Epithelial cell of esophagus (primary cell): ENCODE measurements around the gene MTCH1.
A peak's percentile ranks its signal among the peaks of the same experiment; 100 is the strongest.

ENCODE experiments used
- DNase-seq: peaks from one replicate; pipeline ENCODE4 v3.0.0; 2010; ENCODE audit warnings: low read depth
- H3K4me3 ChIP-seq: 2 replicates; pipeline ENCODE4 v1.5.1; 2011; ENCODE audit warnings: mild to moderate bottlenecking, low read length, control low read depth
- TF ChIP-seq, protein P1 (sequence below): IDR thresholded peaks from 2 replicates; pipeline ENCODE4 v1.5.1; 2011; ENCODE audit warnings: low read depth, mild to moderate bottlenecking, low read length, control low read depth, inconsistent platforms; ENCODE audit not compliant: insufficient read depth; ENCODE audit errors: missing control alignments

The MTCH1 gene

GRCh38 chr6:36969240-36969691 is 16.7 kb downstream of the MTCH1 start:
- H3K4me3 ChIP-seq: no peak overlapping the region
- TF ChIP-seq, protein P1, sequence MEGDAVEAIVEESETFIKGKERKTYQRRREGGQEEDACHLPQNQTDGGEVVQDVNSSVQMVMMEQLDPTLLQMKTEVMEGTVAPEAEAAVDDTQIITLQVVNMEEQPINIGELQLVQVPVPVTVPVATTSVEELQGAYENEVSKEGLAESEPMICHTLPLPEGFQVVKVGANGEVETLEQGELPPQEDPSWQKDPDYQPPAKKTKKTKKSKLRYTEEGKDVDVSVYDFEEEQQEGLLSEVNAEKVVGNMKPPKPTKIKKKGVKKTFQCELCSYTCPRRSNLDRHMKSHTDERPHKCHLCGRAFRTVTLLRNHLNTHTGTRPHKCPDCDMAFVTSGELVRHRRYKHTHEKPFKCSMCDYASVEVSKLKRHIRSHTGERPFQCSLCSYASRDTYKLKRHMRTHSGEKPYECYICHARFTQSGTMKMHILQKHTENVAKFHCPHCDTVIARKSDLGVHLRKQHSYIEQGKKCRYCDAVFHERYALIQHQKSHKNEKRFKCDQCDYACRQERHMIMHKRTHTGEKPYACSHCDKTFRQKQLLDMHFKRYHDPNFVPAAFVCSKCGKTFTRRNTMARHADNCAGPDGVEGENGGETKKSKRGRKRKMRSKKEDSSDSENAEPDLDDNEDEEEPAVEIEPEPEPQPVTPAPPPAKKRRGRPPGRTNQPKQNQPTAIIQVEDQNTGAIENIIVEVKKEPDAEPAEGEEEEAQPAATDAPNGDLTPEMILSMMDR: no peak
- peak; percentile 33 for DNase-seq

DNA sequence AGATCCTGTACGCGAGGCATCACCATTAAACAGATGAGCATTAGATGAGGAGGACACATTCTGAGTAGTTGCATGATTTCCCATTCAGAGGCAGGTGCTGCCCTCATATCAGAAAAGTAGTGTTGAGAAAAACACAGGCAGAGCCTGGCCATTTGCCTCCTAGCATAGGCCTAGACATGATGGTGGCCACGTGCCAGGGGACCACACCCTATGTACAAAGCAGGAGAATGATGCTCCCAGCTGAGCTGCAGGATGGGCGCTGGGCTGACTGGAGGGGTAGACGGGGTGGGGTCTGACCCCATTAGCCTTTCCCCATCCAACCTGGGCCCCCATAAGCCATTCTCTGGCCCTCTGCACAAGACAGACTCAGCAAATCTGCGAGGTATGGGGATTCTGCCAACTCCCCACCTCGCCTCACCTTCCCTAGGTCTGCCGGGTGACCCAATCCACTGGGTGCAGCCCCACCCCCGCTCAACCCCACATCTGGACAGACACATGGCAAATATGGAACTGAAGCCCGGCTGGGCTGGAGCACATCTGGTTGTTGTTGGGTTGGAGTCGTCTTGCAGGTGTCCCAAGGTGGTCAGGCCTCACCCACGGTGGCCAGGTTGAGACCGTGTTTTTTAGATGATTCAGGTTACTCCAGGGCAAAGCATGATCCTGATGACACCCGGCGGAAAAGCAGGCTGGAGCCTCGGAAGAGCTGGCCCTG is 17.6 kb downstream of the MTCH1 start:
- H3K4me3 ChIP-seq: no peak overlapping the region
- peak; percentile 71 for DNase-seq
- TF ChIP-seq, protein P1: no peak

GRCh38 chr6:36967757-36968156 is 18.2 kb downstream of the MTCH1 start:
- TF ChIP-seq, protein P1: no peak

DNA sequence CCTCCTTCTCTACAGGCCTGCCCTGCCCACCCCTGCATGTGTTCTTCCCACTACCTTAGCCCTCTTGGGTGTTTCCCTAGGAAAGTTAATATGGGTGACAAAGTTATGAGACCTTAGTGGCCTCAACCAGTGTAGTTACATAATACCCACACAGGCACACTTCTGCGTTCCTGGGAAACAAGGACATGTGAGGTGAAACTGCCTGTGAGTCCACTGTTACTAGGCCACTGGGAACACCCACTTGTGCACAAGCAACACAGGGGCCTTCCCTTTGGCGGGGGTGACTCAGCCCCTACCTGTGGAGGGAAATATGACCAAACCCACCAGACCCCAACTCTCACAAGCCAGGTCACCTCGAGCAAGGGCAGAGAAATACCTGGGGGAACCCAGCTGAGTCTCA is 18.7 kb downstream of the MTCH1 start:
- TF ChIP-seq, protein P1: no peak
- no peak for DNase-seq
- no peak overlapping the region for H3K4me3 ChIP-seq

More at GRCh38 chr6:36967757-36968156, 18.2 kb downstream of the MTCH1 start:
- DNase-seq: no peak
- no peak overlapping the region for H3K4me3 ChIP-seq

- TF ChIP-seq, protein P1: no peak
Observed at GRCh38 chr6:36964908-36965307, 21.1 kb downstream of the MTCH1 start.

GRCh38 chr6:36964349-36964748 is 21.6 kb downstream of the MTCH1 start:
- TF ChIP-seq, protein P1: no peak
- H3K4me3 ChIP-seq: no peak overlapping the region
- DNase-seq: no peak

More at GRCh38 chr6:36964908-36965307, 21.1 kb downstream of the MTCH1 start:
- DNase-seq: no peak
- H3K4me3 ChIP-seq: no peak overlapping the region

- DNase-seq: peak; percentile 47
- H3K4me3 ChIP-seq: no peak overlapping the region
- TF ChIP-seq, protein P1: no peak
Observed at GRCh38 chr6:36963451-36964290, 22.3 kb downstream of the MTCH1 start.
